Neural cell (in vitro differentiated cells): Measurements from ENCODE around the gene ANKRD49. TPM values are rescaled to one million over a fixed set of nuclear protein-coding genes. Genes with fewer than 3 reads are reported as not detected.

ENCODE experiments used
- H2AFZ ChIP-seq: fragments of 200-600, 300-800 bp; sonication (generic), shearing (Covaris generic); 2 replicates; pipeline ENCODE4 v1.6.0; 2014; ENCODE audit warnings: low read depth, mild to moderate bottlenecking, antibody characterized with exemption, low read length, moderate library complexity
- H3F3A ChIP-seq: fragments of 200-600 bp; shearing (Covaris generic); 2 replicates; pipeline ENCODE4 v1.6.1; 2016; ENCODE audit warnings: mild to moderate bottlenecking, moderate library complexity, mixed read lengths, antibody characterized with exemption, low read length; ENCODE audit not compliant: insufficient read depth, poor library complexity, severe bottlenecking
- H3K27ac ChIP-seq: fragments of 200-600, 300-800 bp; sonication (generic), shearing (Covaris generic); 2 replicates; pipeline ENCODE4 v1.5.1; 2014; ENCODE audit warnings: mild to moderate bottlenecking, low read length, moderate library complexity
- H3K27me3 ChIP-seq: fragments of 300-800, 200-600 bp; sonication (generic), shearing (Covaris generic); 2 replicates; pipeline ENCODE4 v1.6.0; 2014; ENCODE audit warnings: mild to moderate bottlenecking, low read depth, low read length, moderate library complexity; ENCODE audit not compliant: insufficient read depth
- H3K36me3 ChIP-seq: fragments of 300-800, 200-600 bp; sonication (generic), shearing (Covaris generic); 2 replicates; pipeline ENCODE4 v1.5.1; 2014; ENCODE audit warnings: mild to moderate bottlenecking, antibody characterized with exemption, low read length, moderate library complexity; ENCODE audit not compliant: insufficient read depth
- H3K4me2 ChIP-seq: fragments of 300-800, 200-600 bp; sonication (generic), shearing (Covaris generic); 2 replicates; pipeline ENCODE4 v1.6.0; 2014; ENCODE audit warnings: mild to moderate bottlenecking, low read length
- H3K4me3 ChIP-seq: fragments of 300-800, 200-600 bp; sonication (generic), shearing (Covaris generic); 2 replicates; pipeline ENCODE4 v1.5.1; 2014; ENCODE audit warnings: mild to moderate bottlenecking, low read length, moderate library complexity
- H3K79me2 ChIP-seq: fragments of 200-600 bp; shearing (Covaris generic); replicated peaks from 2 replicates; pipeline ENCODE4 v1.6.0; 2014; ENCODE audit warnings: mild to moderate bottlenecking, low read length, moderate library complexity; ENCODE audit not compliant: insufficient read depth
- H3K9ac ChIP-seq: fragments of 300-800, 200-600 bp; sonication (generic), shearing (Covaris generic); 2 replicates; pipeline ENCODE4 v1.6.1; 2016; ENCODE audit warnings: mild to moderate bottlenecking, low read length, mixed read lengths
- H3K9me2 ChIP-seq: fragments of 200-600 bp; shearing (Covaris generic); 2 replicates; pipeline ENCODE4 v1.6.1; 2016; ENCODE audit warnings: mild to moderate bottlenecking, low read length, mixed read lengths; ENCODE audit not compliant: insufficient read depth
- H3K9me3 ChIP-seq: fragments of 200-600, 300-800 bp; sonication (generic), shearing (Covaris generic); 2 replicates; pipeline ENCODE4 v1.6.1; 2016; ENCODE audit warnings: mild to moderate bottlenecking, mixed run types, low read length, moderate library complexity, mixed read lengths
- H4K20me1 ChIP-seq: fragments of 200-600 bp; shearing (Covaris generic); 2 replicates; pipeline ENCODE4 v1.6.1; 2016; ENCODE audit warnings: mild to moderate bottlenecking, mixed run types; ENCODE audit not compliant: insufficient read depth
- EP300 ChIP-seq: fragments of 450-650 bp; conservative IDR thresholded peaks from 2 replicates; pipeline ENCODE4 v1.6.1; 2014; ENCODE audit warnings: antibody characterized with exemption, mild to moderate bottlenecking, moderate library complexity; ENCODE audit not compliant: poor library complexity, severe bottlenecking
- EZH2 ChIP-seq: fragments of 200-600, 300-800 bp; shearing (Covaris generic), sonication (generic); IDR thresholded peaks from 2 replicates; pipeline ENCODE4 v1.6.1; 2014; ENCODE audit warnings: antibody characterized with exemption, low read length, borderline replicate concordance, mild to moderate bottlenecking; ENCODE audit not compliant: insufficient read depth, poor library complexity, severe bottlenecking
- MXI1 ChIP-seq: fragments of 450-650 bp; conservative IDR thresholded peaks from 2 replicates; pipeline ENCODE4 v1.6.1; 2014; ENCODE audit warnings: antibody characterized with exemption, mild to moderate bottlenecking; ENCODE audit not compliant: poor library complexity, severe bottlenecking
- POLR2AphosphoS5 ChIP-seq: IDR thresholded peaks from 2 replicates; pipeline ENCODE4 v1.6.1; 2012
- RAD21 ChIP-seq: fragments of 450-650 bp; conservative IDR thresholded peaks from 2 replicates; pipeline ENCODE4 v1.6.1; 2014; ENCODE audit warnings: antibody characterized with exemption, mild to moderate bottlenecking, moderate library complexity
- SMC3 ChIP-seq: fragments of 450-650 bp; conservative IDR thresholded peaks from 2 replicates; pipeline ENCODE4 v1.6.1; 2014; ENCODE audit warnings: antibody characterized with exemption, mild to moderate bottlenecking, moderate library complexity; ENCODE audit not compliant: poor library complexity
- TAF1 ChIP-seq: IDR thresholded peaks from 2 replicates; pipeline ENCODE4 v1.6.1; 2012; ENCODE audit warnings: low read depth
- polyA plus RNA-seq: library from polyadenylated mRNA; depleted of rRNA; stranded (reverse); fragments of >200 nt; gene quantifications from 2 replicates; pipeline ENCODE4 v1.2.3, GENCODE V29; 2014
- TF ChIP-seq, protein P1 (sequence below): IDR thresholded peaks from 2 replicates; pipeline ENCODE4 v1.6.1; 2012; ENCODE audit warnings: borderline replicate concordance
- TF ChIP-seq, protein P2 (sequence below): fragments of 450-650 bp; IDR thresholded peaks from 2 replicates; pipeline ENCODE4 v1.5.1; 2014; ENCODE audit warnings: antibody characterized with exemption, mild to moderate bottlenecking, moderate library complexity; ENCODE audit not compliant: poor library complexity, severe bottlenecking

ANKRD49 gene
- polyA plus RNA-seq, 1 donor from 2014 or later: 54.6 TPM

DNA sequence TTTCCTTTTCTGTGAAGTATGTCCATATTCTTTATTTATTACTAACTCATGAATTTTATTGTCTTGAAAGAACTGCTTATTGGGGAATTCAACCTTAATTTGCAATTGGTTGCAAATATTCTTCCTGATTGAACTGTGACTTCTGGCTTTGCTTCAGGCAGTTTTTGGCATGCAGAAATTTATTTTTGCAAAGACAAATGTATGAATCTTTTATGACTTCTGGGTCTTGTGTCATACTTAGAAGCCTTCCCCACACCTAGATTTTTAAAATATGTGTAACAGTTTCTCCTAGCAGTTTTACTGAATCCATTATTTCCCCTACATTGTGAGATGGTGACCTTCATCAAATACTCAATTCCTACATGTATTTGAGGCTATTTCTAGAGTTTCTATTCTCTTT lies 12.4 kb upstream of the ANKRD49 start:
- TF ChIP-seq EZH2: no peak
- TF ChIP-seq POLR2AphosphoS5: no peak
- TF ChIP-seq RAD21: no peak
- TF ChIP-seq MXI1: no peak
- TF ChIP-seq TAF1: no peak
- no peak for TF ChIP-seq SMC3
- TF ChIP-seq, protein P1, sequence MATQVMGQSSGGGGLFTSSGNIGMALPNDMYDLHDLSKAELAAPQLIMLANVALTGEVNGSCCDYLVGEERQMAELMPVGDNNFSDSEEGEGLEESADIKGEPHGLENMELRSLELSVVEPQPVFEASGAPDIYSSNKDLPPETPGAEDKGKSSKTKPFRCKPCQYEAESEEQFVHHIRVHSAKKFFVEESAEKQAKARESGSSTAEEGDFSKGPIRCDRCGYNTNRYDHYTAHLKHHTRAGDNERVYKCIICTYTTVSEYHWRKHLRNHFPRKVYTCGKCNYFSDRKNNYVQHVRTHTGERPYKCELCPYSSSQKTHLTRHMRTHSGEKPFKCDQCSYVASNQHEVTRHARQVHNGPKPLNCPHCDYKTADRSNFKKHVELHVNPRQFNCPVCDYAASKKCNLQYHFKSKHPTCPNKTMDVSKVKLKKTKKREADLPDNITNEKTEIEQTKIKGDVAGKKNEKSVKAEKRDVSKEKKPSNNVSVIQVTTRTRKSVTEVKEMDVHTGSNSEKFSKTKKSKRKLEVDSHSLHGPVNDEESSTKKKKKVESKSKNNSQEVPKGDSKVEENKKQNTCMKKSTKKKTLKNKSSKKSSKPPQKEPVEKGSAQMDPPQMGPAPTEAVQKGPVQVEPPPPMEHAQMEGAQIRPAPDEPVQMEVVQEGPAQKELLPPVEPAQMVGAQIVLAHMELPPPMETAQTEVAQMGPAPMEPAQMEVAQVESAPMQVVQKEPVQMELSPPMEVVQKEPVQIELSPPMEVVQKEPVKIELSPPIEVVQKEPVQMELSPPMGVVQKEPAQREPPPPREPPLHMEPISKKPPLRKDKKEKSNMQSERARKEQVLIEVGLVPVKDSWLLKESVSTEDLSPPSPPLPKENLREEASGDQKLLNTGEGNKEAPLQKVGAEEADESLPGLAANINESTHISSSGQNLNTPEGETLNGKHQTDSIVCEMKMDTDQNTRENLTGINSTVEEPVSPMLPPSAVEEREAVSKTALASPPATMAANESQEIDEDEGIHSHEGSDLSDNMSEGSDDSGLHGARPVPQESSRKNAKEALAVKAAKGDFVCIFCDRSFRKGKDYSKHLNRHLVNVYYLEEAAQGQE: no peak
- TF ChIP-seq EP300: no peak
- TF ChIP-seq, protein P2, sequence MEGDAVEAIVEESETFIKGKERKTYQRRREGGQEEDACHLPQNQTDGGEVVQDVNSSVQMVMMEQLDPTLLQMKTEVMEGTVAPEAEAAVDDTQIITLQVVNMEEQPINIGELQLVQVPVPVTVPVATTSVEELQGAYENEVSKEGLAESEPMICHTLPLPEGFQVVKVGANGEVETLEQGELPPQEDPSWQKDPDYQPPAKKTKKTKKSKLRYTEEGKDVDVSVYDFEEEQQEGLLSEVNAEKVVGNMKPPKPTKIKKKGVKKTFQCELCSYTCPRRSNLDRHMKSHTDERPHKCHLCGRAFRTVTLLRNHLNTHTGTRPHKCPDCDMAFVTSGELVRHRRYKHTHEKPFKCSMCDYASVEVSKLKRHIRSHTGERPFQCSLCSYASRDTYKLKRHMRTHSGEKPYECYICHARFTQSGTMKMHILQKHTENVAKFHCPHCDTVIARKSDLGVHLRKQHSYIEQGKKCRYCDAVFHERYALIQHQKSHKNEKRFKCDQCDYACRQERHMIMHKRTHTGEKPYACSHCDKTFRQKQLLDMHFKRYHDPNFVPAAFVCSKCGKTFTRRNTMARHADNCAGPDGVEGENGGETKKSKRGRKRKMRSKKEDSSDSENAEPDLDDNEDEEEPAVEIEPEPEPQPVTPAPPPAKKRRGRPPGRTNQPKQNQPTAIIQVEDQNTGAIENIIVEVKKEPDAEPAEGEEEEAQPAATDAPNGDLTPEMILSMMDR: no peak
- H3K27me3 ChIP-seq: no peaks in the 10 kb centered on the region
- H3K9ac ChIP-seq: no peak overlapping the region
- H2AFZ ChIP-seq: no peak overlapping the region
- no peaks in the 10 kb centered on the region for H3K9me2 ChIP-seq
- no peak overlapping the region for H3K4me2 ChIP-seq
- H3K27ac ChIP-seq: no peak overlapping the region
- H4K20me1 ChIP-seq: no peaks in the 10 kb centered on the region
- no peaks in the 10 kb centered on the region for H3F3A ChIP-seq
- H3K9me3 ChIP-seq: no peaks in the 10 kb centered on the region
- H3K79me2 ChIP-seq: no peaks in the 10 kb centered on the region
- no peak overlapping the region for H3K4me3 ChIP-seq
- peaks cover 3% of the 10 kb centered on the region for H3K36me3 ChIP-seq

DNA sequence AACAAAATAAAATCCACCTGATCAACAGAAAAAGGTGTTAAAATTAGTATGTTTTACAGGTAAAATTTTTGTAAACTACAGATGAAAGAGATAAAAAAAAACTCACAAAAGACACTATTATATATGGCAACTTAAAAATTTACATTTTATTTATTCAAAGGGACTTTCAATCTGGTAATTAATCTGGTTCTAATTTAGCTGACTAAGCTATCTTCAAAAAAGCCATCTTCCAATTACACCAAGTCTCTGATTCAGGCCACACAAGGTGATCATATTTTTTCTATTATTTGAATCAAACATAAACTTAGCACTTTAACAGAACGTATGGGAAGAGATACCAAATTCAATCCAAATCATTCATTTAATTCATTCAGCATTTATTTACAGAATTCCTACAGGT lies 7.7 kb upstream of the ANKRD49 start:
- H3K9ac ChIP-seq: no peak overlapping the region
- no peaks in the 10 kb centered on the region for H3F3A ChIP-seq
- H3K4me2 ChIP-seq: no peak overlapping the region
- H2AFZ ChIP-seq: no peak overlapping the region
- no peaks in the 10 kb centered on the region for H3K27me3 ChIP-seq
- H3K27ac ChIP-seq: no peak overlapping the region
- H3K9me2 ChIP-seq: no peaks in the 10 kb centered on the region
- TF ChIP-seq TAF1 (no peak), MXI1 (no peak), EP300 (no peak), EZH2 (no peak), SMC3 (no peak), RAD21 (no peak), POLR2AphosphoS5 (no peak)
- TF ChIP-seq, protein P1: no peak
- TF ChIP-seq, protein P2: no peak
- no peak overlapping the region for H3K4me3 ChIP-seq
- no peaks in the 10 kb centered on the region for H3K79me2 ChIP-seq
- no peaks in the 10 kb centered on the region for H3K36me3 ChIP-seq
- H3K9me3 ChIP-seq: no peaks in the 10 kb centered on the region
- H4K20me1 ChIP-seq: no peaks in the 10 kb centered on the region
